NCI-H345 treated with DMSO at 0.1 percent for 48 hours (cell line): ENCODE data around the gene SGSH.
"Not testable (repeated sequence)": the region's sequence is repeated elsewhere in the genome, so short reads cannot be mapped to it uniquely, and the experiment has no call there.

Source experiments
- DNase-seq: peaks from one replicate; lab custom pipeline; 2025; ENCODE audit not compliant: unreplicated experiment; lab: John Stamatoyannopoulos, UW

Gene SGSH

DNA sequence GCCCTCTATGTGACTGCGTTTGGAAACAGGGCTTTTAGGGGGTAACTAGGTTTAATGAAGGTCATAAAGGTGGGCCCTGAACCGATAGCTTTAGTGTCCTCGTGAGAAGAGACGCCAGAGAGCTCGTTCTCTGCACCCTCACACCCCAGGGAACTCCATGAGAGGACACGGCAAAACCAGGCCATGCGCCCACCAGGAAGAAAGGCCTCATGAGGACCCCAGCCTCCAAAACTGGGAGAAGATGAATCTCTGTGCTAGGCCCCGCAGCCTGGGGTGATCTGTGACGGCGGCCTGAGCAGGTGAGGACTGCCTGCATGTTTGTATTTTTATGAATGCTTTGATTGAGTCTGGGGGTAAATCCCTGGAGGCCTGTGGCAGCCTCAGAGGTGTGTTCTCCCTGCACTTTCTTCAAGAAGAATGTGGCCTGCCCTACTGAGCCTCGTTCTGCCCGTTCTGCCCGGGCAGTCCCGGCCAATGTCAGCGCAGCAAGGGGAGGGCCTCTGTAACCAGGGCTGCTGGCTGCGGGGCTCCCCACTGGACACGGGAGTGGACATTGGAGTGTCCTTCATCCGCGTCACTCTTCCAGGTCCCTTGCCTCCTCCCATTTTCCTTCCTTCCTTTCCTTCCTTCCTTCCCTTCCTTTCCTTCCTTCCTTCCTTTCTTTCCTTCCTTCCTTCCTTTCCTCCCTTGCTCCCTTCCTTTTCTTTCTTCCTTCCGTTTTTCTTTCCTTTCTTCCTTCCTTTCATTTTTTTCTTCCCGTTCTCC, 33.7 kb upstream of the SGSH start:
- no peak for DNase-seq

DNA sequence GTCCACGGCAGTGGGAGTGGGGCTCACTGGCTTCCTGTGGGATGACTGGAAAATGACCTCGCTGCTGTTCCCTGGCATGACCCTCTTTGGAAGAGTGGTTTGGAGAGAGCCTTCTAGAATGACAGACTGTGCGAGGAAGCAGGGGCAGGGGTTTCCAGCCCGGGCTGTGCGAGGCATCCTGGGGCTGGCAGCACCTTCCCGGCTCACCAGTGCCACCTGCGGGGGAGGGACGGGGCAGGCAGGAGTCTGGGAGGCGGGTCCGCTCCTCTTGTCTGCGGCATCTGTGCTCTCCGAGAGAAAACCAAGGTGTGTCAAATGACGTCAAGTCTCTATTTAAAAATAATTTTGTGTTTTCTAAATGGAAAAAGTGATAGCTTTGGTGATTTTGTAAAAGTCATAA, 32.7 kb upstream of the SGSH start:
- peak; percentile 39 for DNase-seq

GRCh38 chr17:80251966-80252365, 31.8 kb upstream of the SGSH start:
- no peak for DNase-seq

- no peak for DNase-seq
Measured at GRCh38 chr17:80248894-80249710, 29.0 kb upstream of the SGSH start.

- no peak for DNase-seq
Measured at GRCh38 chr17:80248001-80248893, 28.1 kb upstream of the SGSH start.

DNA sequence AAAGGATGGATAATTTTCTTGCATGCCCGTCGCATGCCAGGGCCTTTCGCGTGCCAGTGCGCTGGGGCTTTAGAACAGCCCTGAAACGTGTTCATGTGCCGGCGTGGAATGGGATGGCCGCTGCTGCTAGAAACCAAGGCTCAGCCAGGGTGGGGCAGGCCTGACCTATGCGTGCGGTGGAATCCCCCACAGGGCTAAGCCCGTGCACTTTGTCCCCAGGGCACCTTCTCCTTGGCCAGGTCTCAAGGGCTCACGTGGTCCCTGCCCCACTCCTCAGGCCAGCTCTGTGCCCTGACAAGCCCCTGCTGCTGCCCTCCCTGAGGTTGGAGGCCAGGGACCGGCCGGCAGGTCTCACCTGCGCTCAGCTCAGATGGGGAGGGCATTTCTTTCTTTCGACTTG, 27.4 kb upstream of the SGSH start:
- DNase-seq: no peak

DNA sequence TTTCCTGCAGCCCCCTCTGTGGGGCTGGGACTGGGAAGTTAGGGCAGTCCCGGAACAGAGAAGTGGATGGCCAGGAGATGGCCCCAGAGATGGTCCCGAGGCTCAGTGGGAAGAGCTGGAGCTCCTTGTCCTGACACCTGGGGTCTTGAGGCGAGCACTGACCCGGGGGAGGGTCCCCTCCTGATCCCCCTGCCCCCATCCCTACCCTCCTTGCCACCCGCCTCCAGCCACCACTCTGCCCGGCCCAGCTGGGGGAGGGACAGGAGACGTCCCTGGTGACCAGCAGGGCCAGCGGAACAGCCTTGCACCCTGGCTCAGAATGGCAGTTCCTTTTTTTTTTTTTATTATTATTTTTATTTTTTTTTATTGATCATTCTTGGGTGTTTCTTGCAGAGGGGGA, 26.6 kb upstream of the SGSH start:
- no peak for DNase-seq

DNA sequence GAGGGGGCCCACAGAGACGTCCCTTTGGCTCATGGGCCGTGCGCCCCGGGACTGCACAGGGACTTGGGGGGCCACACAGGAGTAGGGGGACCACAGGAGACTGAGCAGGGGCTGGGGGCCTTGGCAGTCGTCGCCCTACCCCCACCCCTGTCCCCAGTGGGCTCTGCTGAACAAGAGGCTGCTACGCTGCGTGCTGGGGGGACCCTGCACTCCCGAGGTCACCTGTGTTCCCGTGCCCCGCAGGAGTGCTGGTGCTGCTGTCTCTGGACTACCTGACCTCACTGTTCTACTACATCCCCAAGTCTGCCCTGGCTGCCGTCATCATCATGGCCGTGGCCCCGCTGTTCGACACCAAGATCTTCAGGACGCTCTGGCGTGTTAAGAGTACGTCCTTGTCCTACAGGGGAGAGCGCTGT, 26.1 kb upstream of the SGSH start:
- DNase-seq: no peak

DNA sequence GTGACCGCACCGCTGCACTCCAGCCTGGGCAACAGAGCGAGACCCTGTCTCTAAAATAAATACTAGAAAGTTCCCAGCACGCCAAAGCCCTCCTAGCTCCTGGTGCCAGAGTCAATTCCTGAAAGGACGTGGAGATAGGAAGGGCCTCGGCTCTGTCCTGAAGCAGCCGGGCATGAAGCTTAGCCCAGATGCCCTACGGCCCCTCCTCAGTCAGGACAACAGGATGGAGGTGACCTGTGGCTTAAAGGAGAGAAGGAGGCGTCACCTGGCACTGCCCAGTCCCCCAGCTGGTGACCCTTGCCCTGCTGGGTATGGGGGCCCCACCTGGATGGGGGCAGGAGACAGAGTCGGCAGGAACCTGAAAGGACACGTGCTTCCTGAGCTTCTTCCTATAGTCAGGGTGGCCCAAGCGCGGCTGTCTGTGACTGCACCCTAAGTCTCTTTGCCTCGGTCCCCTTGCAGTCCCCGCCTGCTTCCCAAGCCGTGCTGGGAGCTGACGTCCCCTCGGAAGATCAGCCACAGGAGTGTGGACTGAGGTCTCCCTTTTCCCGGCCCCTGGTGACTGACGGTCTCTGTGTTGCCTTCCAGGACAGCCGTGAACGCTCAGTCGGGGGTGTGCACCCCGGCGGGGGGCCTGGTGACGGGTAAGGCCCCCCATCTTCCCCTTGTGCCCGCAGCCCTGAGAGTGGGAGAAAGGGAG, 25.6 kb upstream of the SGSH start:
- no peak for DNase-seq

DNA sequence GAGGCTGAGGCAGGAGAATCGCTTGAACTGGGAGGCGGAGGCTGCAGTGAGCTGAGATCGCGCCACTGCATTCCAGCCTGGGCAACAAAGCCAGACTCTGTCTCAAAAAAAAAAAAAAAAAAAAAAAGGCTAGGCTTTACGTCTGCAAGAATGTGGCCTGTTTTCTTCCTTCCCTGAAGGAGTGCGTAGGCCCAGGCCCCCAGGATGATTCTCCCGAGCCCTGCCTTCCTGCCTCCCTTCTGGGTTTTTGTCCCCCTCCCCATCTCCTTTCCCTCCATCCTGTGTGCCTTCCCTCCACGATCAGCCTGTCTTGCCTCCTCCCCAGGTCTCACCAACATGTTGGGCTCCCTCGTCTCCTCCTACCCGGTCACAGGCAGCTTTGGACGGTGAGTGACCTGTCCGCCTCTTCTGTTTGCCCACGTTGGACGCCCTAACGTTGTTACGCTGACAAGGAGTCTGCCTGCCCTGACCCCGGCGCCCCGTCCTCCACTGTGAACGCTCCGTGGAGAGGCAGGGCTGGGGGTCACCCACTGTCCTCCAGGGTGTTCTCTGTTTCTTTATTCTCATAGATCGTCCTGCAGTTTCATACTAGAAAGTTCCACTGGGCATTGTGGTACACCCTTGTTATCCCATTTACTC, 24.9 kb upstream of the SGSH start:
- no peak for DNase-seq

GRCh38 chr17:80244448-80244847, 24.3 kb upstream of the SGSH start:
- not testable (repeated sequence) for DNase-seq

DNA sequence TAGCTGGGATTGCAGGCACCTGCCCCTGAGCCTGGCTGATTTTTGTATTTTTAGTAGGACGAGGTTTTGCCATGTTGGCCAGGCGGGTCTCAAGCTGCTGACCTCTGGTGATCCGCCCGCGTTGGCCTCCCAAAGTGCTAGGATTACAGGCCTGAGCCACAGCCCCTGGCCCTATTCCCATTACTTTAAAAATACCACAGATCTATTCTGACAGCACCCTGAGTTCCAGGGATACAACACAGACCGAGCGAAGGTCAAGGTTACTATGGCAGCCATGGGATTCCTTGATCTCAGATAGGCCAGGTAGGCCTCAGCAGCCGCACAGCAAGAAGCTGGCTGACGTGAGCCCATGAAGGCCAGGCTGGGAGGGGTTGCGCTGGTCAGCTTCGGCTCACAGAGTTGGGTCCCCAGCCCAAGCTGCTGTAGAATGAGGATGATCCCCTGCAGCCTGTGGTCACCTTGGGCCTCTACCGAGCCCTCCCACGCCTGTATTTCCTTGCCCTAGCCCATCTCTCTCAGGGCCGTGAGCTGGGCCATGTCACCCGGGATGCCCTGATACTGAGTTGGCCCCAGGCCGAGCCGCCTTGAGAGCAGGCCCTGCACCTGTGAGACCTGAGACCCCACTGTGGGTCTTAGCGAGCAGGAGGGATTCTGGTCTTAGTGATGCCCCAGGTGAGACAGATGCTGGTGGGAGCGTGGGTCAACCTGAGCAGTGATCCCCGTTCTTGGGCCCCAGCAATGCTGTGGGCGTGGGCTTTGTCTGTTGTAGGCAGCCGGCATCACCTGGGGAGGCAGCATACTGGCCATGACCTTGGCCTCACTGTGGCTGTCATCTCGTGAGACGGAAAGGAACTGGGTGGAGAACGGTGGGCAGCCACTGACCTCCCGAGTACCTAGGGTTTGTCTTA, 23.6 kb upstream of the SGSH start:
- no peak for DNase-seq

GRCh38 chr17:80242505-80242904, 22.4 kb upstream of the SGSH start:
- DNase-seq: no peak

DNA sequence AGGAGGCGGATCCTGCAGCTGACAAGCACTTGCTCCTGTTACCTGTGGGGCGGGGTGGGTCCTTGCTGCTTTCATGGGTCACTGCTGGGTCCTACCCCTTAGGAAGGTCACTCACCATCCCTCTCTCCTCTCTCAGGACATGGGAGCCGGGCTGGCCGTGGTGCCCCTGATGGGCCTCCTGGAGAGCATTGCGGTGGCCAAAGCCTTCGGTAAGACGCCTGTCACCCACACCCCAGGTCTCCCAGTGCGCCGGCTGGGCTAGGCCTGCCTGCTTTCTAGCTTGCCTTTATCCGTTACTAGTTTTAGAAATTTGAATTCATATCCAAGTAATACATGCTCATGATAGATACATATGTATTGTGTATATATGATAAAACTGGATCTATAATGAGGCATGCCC, 17.3 kb upstream of the SGSH start:
- DNase-seq: no peak

- no peak for DNase-seq
Measured at GRCh38 chr17:80236911-80237310, 16.8 kb upstream of the SGSH start.

GRCh38 chr17:80233202-80233601, 13.1 kb upstream of the SGSH start:
- DNase-seq: no peak

- DNase-seq: no peak
Measured at GRCh38 chr17:80232438-80232837, 12.3 kb upstream of the SGSH start.

GRCh38 chr17:80229011-80229410, 8.9 kb upstream of the SGSH start:
- DNase-seq: no peak

DNA sequence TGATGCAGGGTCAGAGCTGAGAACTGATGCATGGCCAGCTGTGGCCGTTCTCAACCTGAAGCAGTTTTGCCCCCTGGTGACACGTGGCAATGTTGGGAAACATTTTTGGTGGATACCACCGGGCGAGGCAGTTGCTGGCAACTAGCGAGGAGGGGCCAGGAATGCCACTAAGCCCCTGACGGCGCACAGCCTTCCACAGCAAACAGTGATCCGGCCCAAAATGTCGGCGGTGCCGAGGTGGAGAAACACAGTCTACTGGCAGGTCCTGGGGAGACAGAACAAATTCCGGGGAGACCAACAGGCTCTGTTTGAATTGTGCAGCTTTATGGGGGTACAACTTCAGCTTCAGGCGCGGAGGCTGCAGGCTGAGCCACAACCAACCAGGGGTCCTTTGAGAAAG, 8.3 kb upstream of the SGSH start:
- DNase-seq: no peak
